HG03095 (cell line): ENCODE measurements around the gene NTRK2.
"Not testable (repeated sequence)": the region's sequence is repeated elsewhere in the genome, so short reads cannot be mapped to it uniquely, and the experiment has no call there.

Experiments used
- ATAC-seq: cut with Tn5 transposase; IDR thresholded peaks from one replicate; pipeline ENCODE4 v1.9.1; 2021; ENCODE audit warnings: moderate library complexity; ENCODE audit not compliant: unreplicated experiment

Gene NTRK2

DNA sequence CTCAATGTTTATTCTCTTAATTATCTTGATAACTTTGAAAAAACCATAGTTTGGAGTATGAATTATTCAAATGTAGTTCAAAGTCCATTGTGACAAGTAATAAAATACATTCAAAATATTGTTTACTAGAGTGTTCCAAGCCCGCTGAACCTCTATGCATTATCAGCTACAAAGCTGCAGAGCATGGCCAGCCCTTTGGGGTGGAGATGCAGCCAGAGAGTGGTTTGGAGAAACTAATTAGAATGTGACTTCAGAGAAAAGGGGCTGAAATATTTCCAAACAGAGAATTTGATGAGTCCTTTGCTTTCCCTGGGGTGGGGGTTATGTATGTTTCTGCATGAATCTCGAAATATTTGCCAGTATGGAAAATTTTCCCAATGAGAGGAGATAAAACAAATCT lies 211.3 kb downstream of the NTRK2 start:
- no peak for ATAC-seq

DNA sequence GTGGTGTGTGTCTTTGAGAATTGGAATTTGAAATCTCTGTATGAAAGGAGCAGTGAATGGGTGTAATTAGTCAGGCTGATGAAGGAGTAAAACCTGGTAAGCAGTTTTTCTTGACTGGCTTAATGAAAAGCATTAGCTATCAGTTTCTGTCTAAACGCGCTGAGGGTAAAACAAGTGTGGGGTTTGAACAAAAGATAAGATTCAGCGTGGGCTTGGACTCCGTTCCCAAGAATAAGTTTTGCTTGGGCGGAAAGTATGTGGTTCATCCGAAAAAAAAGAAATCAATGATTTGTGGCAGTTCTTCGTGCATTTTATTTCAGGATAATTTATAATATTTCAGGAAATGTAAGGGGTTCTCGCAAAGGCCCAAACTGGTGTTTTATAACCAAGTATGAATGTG lies 217.3 kb downstream of the NTRK2 start:
- no peak for ATAC-seq

DNA sequence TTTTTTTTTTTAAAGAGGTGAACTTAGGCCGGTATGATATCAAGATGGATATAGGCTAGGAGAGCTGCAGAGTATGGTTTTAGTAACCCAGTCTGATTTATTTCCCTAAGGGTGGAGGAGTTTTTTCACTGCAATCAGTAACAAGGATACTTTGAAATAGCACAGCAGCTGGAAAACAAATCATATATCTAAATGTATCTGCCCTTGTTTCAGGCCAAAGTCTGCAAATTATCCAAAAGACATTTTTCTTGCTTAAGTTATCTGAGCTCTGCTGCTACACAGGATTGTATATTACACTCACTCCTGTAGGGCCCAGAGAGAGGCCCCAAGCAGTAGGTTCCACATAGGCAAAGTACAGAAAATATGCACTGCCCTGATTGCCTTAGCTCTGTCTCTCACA lies 222.4 kb downstream of the NTRK2 start:
- no peak for ATAC-seq

- ATAC-seq = no peak
Observed at GRCh38 chr9:84893419-84894128, 224.0 kb downstream of the NTRK2 start.

- ATAC-seq = no peak
Observed at GRCh38 chr9:84894859-84895258, 225.3 kb downstream of the NTRK2 start.

DNA sequence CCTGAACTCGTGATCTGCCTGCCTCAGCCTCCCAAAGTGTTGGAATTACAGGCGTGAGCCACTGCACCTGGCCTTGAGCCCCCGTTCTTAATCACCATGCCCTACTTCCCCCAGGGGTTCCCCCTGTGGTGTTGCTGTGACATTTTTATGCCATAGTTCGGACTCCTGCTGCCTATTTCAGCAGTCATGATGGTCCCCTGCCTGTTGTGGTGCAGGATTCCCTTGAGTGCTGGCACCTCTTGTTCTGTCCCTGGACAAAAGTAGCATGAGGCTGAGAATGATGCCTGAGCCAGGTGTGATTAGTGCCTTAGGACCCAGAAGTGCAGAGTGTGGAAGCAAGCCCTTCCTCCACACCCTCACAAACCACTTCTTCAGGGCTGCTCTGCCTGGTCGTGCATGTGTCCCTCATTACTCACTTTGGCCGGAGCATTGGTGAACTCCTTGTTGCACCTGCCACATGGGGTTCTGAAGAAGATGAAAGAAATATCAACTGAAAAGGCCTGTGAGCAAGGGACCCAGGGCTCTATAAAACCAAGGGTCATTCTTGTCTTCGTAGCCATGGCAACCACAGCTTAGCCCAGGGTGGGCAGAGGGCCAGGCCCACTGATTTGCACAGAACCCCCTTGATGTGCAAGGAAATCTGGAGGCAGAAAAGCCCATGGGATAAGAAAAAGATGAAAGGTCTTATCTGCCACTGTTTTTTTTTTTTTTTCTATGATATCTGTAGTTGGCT lies 228.0 kb downstream of the NTRK2 start:
- no peak for ATAC-seq

DNA sequence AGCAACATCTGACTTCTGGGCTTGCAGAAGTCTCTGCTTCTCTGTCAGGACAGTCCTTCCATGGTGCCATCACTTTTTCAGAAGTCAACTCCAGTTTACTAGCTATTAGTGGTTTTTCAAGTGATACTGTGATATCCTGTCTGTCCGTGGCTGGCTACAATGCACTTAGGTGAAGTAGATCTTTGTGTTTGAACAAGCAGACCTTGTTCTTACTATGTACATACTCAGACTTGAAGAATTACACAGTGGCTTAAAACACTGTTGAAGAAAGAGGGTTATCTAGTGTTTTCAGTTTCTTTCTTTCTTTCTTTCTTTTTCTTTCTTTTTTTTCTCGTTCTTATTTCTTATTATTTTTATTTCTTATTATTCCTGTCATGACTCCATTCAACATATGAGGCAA lies 228.7 kb downstream of the NTRK2 start:
- ATAC-seq = no peak

- not testable (repeated sequence) for ATAC-seq
Observed at GRCh38 chr9:84898618-84899017, 229.1 kb downstream of the NTRK2 start.

GRCh38 chr9:84899326-84899725 lies 229.8 kb downstream of the NTRK2 start:
- no peak for ATAC-seq

DNA sequence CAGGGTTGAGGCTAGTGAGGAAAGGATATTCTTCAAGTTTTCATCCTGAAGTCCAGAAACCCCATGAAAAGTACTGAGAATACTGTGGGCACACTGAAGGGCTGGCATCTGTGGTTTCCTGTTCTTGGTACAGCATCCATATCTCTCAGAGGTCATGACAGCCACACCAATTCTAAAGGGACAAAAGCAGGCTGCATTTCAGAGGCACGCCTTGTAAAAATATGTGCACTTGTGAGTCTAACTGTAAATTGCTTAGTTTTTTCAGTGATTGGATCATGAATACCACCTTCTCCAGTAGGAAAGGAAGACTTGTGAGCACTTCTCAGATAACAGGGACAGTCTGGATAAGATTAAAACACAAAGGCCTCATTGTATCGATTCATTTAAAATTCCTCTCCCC lies 230.9 kb downstream of the NTRK2 start:
- ATAC-seq = no peak

DNA sequence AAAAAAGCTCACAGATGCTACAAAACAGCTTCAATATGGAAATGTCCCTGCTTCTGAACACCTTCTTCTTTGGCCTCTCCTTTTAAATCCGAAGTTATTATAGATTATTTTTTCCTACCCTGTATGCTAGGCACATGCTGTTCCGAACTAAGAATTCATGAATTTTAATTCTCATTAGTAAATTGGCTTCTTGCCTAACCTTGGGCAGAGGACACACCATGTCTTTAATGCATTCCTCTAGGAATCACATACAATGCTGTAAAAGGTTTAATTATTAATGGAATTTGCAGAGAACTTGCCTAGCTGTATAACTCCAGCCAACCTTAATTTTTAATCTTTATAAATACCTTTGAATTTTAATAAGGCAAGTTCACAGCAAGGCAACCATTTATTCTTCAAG lies 234.4 kb downstream of the NTRK2 start:
- ATAC-seq = no peak

DNA sequence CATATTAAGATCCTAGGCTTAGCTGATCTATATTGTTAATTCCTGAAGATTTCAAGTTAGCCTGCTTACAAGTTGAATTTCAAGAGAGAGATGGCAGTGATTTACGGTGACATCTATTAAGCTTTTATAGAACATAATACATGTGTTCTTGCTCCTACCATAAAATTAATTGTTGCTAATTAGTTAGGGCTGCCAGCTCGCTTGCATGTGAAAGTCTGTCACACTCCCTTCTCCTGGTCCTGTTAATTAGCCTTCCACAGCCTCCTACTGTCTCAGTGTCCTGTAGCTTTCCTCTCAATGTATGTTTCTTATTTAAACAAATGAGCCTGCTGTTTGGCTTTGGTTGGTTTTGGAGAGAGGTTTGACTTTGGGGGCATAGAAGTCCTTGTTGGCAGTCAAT lies 247.2 kb downstream of the NTRK2 start:
- ATAC-seq = no peak

GRCh38 chr9:84917366-84918070 lies 248.0 kb downstream of the NTRK2 start:
- no peak for ATAC-seq

DNA sequence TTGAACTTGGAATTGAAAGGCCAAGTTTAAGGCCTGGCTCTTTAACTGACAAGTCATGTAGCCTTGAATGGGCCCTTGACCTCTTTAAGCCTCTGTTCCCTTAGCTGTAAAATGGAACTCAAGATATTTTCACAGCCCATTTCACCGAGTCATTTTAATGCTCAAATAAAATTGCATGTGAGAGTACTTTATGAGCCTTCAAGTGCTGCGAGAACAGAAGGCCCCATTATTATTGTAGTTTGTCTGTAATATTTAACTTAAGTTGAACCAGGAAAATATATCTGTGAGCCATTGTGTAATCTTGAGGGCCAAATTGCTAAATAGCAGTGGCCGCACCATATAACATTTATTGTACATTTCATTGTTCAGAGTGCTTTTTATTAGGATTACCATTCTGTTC lies 249.9 kb downstream of the NTRK2 start:
- ATAC-seq = no peak

DNA sequence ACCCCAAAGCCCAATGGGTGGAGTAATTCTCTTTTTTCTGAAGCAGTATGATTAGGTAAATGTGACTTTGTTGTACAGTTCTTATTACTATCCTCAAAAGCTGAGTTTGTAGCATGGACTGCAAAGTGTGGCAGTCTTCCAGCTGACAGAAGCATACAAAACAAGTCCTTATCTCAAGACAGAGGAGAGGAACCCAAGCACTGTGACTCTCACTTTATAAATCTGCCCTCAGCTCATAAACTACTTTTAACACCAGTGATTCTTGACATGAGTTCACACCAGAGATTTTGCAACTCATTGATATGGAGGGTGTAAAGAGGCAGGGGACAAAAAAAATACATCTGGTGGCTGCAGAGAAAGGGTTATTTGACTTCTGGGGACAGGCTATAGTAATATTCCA lies 251.6 kb downstream of the NTRK2 start:
- no peak for ATAC-seq

- ATAC-seq = no peak
Observed at GRCh38 chr9:84922051-84922450, 252.5 kb downstream of the NTRK2 start.

DNA sequence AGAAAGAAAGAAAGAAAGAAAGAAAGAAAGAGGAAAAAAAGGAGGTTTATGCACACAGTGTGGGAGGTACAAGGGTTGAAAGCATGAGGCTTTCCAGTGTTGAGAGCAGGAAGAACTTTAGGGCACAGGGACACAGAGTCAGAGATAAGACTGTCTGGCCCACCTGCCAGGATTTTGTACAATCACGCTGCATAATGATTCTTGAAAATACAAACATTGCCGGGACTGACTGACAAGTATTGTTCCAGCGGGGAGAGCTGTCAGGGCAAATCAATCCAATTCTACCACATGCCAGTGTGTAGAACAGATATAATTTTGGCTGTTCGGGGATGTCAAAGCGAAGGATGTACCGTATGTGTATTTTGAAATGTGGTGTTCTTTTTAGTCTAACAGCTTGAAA lies 254.7 kb downstream of the NTRK2 start:
- ATAC-seq = no peak

- ATAC-seq = no peak
Observed at GRCh38 chr9:84925225-84925872, 255.8 kb downstream of the NTRK2 start.

- ATAC-seq = no peak
Observed at GRCh38 chr9:84926793-84927192, 257.3 kb downstream of the NTRK2 start.

- no peak for ATAC-seq
Observed at GRCh38 chr9:84928419-84928818, 258.9 kb downstream of the NTRK2 start.

- no peak for ATAC-seq
Observed at GRCh38 chr9:84929068-84929467, 259.5 kb downstream of the NTRK2 start.
